Neural progenitor cell (in vitro differentiated cells): ENCODE results near the gene PVR.

Experiments used
- EZH2 ChIP-seq: fragments of 200-600 bp; sonication (generic); IDR thresholded peaks from 2 replicates; pipeline ENCODE4 v1.6.1; 2017; ENCODE audit warnings: antibody characterized with exemption, mild to moderate bottlenecking, moderate library complexity
- TF ChIP-seq, protein P1 (sequence below): fragments of 200-600 bp; sonication (generic); IDR thresholded peaks from 2 replicates; pipeline ENCODE4 v1.5.1; 2017; ENCODE audit warnings: antibody characterized with exemption, mild to moderate bottlenecking

DNA sequence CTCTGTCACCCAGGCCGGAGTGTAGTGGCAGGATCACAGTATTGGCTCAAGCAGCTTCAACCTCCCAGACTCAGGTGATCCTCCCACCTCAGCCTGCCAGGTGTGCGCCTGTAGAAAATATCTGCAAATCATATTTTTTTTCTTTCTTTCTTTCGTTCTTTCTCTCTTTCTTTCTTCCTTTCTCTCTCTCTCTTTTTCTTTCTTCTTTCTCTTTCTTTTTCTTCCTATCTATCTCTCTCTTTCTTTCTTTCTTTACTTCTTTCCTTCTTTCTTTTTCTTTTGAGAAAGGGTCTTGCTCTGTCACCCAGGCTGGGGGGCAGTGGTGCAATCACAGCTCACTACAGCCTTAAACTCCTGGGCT, 46.6 kb upstream of the PVR start:
- TF ChIP-seq, protein P1, sequence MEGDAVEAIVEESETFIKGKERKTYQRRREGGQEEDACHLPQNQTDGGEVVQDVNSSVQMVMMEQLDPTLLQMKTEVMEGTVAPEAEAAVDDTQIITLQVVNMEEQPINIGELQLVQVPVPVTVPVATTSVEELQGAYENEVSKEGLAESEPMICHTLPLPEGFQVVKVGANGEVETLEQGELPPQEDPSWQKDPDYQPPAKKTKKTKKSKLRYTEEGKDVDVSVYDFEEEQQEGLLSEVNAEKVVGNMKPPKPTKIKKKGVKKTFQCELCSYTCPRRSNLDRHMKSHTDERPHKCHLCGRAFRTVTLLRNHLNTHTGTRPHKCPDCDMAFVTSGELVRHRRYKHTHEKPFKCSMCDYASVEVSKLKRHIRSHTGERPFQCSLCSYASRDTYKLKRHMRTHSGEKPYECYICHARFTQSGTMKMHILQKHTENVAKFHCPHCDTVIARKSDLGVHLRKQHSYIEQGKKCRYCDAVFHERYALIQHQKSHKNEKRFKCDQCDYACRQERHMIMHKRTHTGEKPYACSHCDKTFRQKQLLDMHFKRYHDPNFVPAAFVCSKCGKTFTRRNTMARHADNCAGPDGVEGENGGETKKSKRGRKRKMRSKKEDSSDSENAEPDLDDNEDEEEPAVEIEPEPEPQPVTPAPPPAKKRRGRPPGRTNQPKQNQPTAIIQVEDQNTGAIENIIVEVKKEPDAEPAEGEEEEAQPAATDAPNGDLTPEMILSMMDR, result no peak
- no peak for TF ChIP-seq EZH2
